Measurements from ENCODE around the gene PDLIM1.

DNA sequence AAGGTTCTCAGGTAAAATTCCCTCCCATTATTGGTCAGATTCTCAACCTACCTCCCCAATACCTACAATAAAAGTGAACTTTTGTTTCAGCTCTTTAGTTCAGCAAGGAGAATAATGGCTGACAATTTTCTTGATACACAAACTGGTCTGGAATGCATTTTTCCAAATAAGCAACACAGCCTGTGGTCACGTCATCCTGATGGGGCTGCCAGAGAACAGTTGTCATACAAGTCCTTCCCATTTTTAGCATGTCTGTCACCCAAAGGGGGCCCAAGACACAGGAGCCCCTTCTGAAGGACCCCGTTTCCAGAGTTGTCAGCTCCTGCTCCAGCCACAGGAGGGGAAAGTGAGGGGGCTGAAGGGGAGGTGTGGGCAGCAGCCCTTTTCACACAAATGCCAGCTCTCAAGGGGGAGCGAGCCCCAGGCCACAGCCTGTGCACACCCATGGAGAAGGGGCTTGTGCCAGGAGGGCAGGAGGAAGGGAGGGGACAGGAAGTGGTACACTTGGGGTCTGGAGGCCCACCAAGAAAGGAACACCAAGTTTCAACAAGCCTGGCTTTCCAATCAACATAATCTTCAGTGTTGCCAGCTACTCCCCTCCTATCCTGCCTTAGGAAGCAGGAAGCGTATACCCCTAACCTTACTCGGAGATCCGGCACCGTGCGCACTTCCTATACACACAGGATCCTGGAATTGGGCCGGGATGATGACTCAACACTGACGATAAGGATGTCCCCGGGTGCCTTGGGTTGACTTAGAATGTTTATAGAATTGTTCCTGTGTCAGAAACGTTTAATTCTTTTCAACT lies 43.4 kb upstream of the PDLIM1 start:
- no peak for TF ChIP-seq EZH2phosphoT487 (IDR thresholded peaks at IDR 0.05; ENCODE audit: insufficient read depth, low read depth)
- no peak for TF ChIP-seq EZH2 (IDR thresholded peaks at IDR 0.05; ENCODE audit: insufficient read depth, poor library complexity, severe bottlenecking)
